DOHH2 (cell line): ENCODE measurements around the gene SH3D19.

Experiments
- H3F3A ChIP-seq: fragments of 200-600 bp; sonication (generic), shearing (Covaris generic); 2 replicates; pipeline ENCODE4 v1.6.0; 2016; ENCODE audit warnings: antibody characterized with exemption, mild to moderate bottlenecking; ENCODE audit not compliant: control insufficient read depth, insufficient read depth
- H3K27ac ChIP-seq: fragments of 200-600 bp; sonication (generic); 2 replicates; pipeline ENCODE4 v1.5.1; 2014; ENCODE audit warnings: low read depth, mild to moderate bottlenecking, low read length, moderate library complexity
- H3K27me3 ChIP-seq: fragments of 200-600 bp; sonication (generic); 2 replicates; pipeline ENCODE4 v1.6.1; 2014; ENCODE audit warnings: mild to moderate bottlenecking, low read length, mixed read lengths; ENCODE audit not compliant: control insufficient read depth
- H3K36me3 ChIP-seq: fragments of 200-600 bp; sonication (generic); 2 replicates; pipeline ENCODE4 v1.6.1; 2014; ENCODE audit warnings: mild to moderate bottlenecking, low read length, moderate library complexity, mixed read lengths; ENCODE audit not compliant: control insufficient read depth
- H3K4me1 ChIP-seq: fragments of 200-600 bp; sonication (generic); 2 replicates; pipeline ENCODE4 v1.6.1; 2014; ENCODE audit warnings: mild to moderate bottlenecking, low read length, mixed read lengths; ENCODE audit not compliant: control insufficient read depth
- H3K4me2 ChIP-seq: fragments of 200-600 bp; sonication (generic); 2 replicates; pipeline ENCODE4 v1.6.0; 2014; ENCODE audit warnings: mild to moderate bottlenecking, low read length, moderate library complexity
- H3K4me3 ChIP-seq: fragments of 200-600 bp; sonication (generic); 2 replicates; pipeline ENCODE4 v1.5.1; 2014; ENCODE audit warnings: mild to moderate bottlenecking, low read length, mixed read lengths
- H3K79me2 ChIP-seq: fragments of 200-600 bp; sonication (generic); 2 replicates; pipeline ENCODE4 v1.6.1; 2014; ENCODE audit warnings: mild to moderate bottlenecking, low read length, mixed read lengths; ENCODE audit not compliant: control insufficient read depth
- H3K9me2 ChIP-seq: fragments of 200-600 bp; sonication (generic); replicated peaks from 2 replicates; pipeline ENCODE4 v1.6.1; 2014; ENCODE audit warnings: mild to moderate bottlenecking, low read length, mixed read lengths; ENCODE audit not compliant: control insufficient read depth
- H3K9me3 ChIP-seq: fragments of 200-600 bp; sonication (generic); 2 replicates; pipeline ENCODE4 v1.6.1; 2014; ENCODE audit warnings: antibody characterized with exemption, low read length, mixed read lengths; ENCODE audit not compliant: control insufficient read depth, insufficient read depth
- H4K20me1 ChIP-seq: fragments of 200-600 bp; sonication (generic); 2 replicates; pipeline ENCODE4 v1.6.0; 2014; ENCODE audit warnings: low read depth, mild to moderate bottlenecking, antibody characterized with exemption, low read length, moderate library complexity; ENCODE audit not compliant: control insufficient read depth, insufficient read depth
- EZH2phosphoT487 ChIP-seq: fragments of 200-600 bp; sonication (generic); IDR thresholded peaks from 2 replicates; pipeline ENCODE4 v1.6.1; 2017; ENCODE audit warnings: borderline replicate concordance, mild to moderate bottlenecking, antibody characterized with exemption, low read length, moderate library complexity, mixed read lengths
- TF ChIP-seq, protein P1 (sequence below): fragments of 200-600 bp; sonication (generic); IDR thresholded peaks from one replicate; pipeline ENCODE4 v1.5.1; 2014; ENCODE audit warnings: antibody characterized with exemption, mild to moderate bottlenecking, low read depth, low read length; ENCODE audit not compliant: poor library complexity, severe bottlenecking

Gene SH3D19

GRCh38 chr4:151093203-151093602 lies 232.2 kb downstream of the SH3D19 start:
- Histone ChIP-seq H3K27me3 (no peaks in the 10 kb centered on the region), H4K20me1 (no peaks in the 10 kb centered on the region), H3K4me2 (no peak overlapping the region), H3K4me1 (no peaks in the 10 kb centered on the region), H3K9me3 (no peaks in the 10 kb centered on the region), H3K79me2 (no peaks in the 10 kb centered on the region), H3K4me3 (no peak overlapping the region), H3K36me3 (no peaks in the 10 kb centered on the region), H3K9me2 (no peaks in the 10 kb centered on the region), H3K27ac (no peak overlapping the region), H3F3A (no peaks in the 10 kb centered on the region)
- TF ChIP-seq, protein P1, sequence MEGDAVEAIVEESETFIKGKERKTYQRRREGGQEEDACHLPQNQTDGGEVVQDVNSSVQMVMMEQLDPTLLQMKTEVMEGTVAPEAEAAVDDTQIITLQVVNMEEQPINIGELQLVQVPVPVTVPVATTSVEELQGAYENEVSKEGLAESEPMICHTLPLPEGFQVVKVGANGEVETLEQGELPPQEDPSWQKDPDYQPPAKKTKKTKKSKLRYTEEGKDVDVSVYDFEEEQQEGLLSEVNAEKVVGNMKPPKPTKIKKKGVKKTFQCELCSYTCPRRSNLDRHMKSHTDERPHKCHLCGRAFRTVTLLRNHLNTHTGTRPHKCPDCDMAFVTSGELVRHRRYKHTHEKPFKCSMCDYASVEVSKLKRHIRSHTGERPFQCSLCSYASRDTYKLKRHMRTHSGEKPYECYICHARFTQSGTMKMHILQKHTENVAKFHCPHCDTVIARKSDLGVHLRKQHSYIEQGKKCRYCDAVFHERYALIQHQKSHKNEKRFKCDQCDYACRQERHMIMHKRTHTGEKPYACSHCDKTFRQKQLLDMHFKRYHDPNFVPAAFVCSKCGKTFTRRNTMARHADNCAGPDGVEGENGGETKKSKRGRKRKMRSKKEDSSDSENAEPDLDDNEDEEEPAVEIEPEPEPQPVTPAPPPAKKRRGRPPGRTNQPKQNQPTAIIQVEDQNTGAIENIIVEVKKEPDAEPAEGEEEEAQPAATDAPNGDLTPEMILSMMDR: no peak
- no peak for TF ChIP-seq EZH2phosphoT487

- no peaks in the 10 kb centered on the region for H3K36me3 ChIP-seq
Measured at GRCh38 chr4:151092488-151092887, 232.9 kb downstream of the SH3D19 start.

GRCh38 chr4:151091047-151091446 lies 234.4 kb downstream of the SH3D19 start:
- Histone ChIP-seq H3K4me1 (no peaks in the 10 kb centered on the region), H3F3A (no peaks in the 10 kb centered on the region), H3K27ac (no peak overlapping the region), H3K36me3 (no peaks in the 10 kb centered on the region), H3K9me3 (no peaks in the 10 kb centered on the region), H3K27me3 (peaks cover 9% of the 10 kb centered on the region; the same call in 1 of the 2 replicates), H4K20me1 (no peaks in the 10 kb centered on the region), H3K4me2 (no peak overlapping the region), H3K79me2 (no peaks in the 10 kb centered on the region), H3K4me3 (no peak overlapping the region), H3K9me2 (no peaks in the 10 kb centered on the region)
- TF ChIP-seq EZH2phosphoT487: no peak
- TF ChIP-seq, protein P1: no peak

More at GRCh38 chr4:151092488-151092887, 232.9 kb downstream of the SH3D19 start:
- H4K20me1 ChIP-seq: no peaks in the 10 kb centered on the region
- H3K9me2 ChIP-seq: no peaks in the 10 kb centered on the region
- no peak for TF ChIP-seq EZH2phosphoT487
- TF ChIP-seq, protein P1: no peak
- H3K4me3 ChIP-seq: no peak overlapping the region
- no peaks in the 10 kb centered on the region for H3K9me3 ChIP-seq
- no peak overlapping the region for H3K27ac ChIP-seq
- H3K79me2 ChIP-seq: no peaks in the 10 kb centered on the region
- no peaks in the 10 kb centered on the region for H3F3A ChIP-seq
- no peaks in the 10 kb centered on the region for H3K4me1 ChIP-seq
- H3K4me2 ChIP-seq: no peak overlapping the region
- H3K27me3 ChIP-seq: peaks cover 3% of the 10 kb centered on the region; the same call in 1 of the 2 replicates
